PC-3 (cell line): ENCODE data around the gene KCNH6. TPM values are rescaled to one million over a fixed set of nuclear protein-coding genes. Genes with fewer than 3 reads are reported as not detected.
A peak's percentile ranks its signal among the peaks of the same experiment; 100 is the strongest.

Experiments
- ATAC-seq: fragments of 200-7000 bp; cut with Tn5 transposase; 2 replicates; pipeline ENCODE4 v1.9.1; 2020; ENCODE audit warnings: mild to moderate bottlenecking, moderate library complexity
- BruUV-seq: library from RNA; stranded (reverse); fragments of 400-500 nt; replicated peaks from 2 replicates; lab custom pipeline; 2021; lab: Mats Ljungman, UMichigan
- CTCF ChIA-PET: fragments of 300-600 bp; sonication (Branson Sonifier 250); formaldehyde crosslinking; loops from one replicate; lab custom pipeline; 2022; ENCODE audit warnings: antibody characterized with exemption; lab: Charles Lee
- POLR2A ChIA-PET: fragments of 300-600 bp; sonication (Branson Sonifier 250); formaldehyde crosslinking; loops from one replicate; lab custom pipeline; 2022; ENCODE audit warnings: antibody characterized with exemption; ENCODE audit not compliant: unreplicated experiment; lab: Charles Lee
- DNase-seq: peaks from one replicate; pipeline ENCODE4 v3.0.0-alpha.2; 2015
- H2AFZ ChIP-seq: fragments of 300-600 bp; sonication (generic); 2 replicates; pipeline ENCODE4 v1.6.0; 2016; ENCODE audit warnings: antibody characterized with exemption, low read length
- H3F3A ChIP-seq: fragments of 300-600 bp; sonication (generic); one replicate; pipeline ENCODE4 v1.6.0; 2017; ENCODE audit warnings: antibody characterized with exemption, low read length, control low read depth, mild to moderate bottlenecking; ENCODE audit not compliant: unreplicated experiment
- H3K27ac ChIP-seq: fragments of 300-600 bp; sonication (generic); 2 replicates; pipeline ENCODE4 v1.5.1; 2016; ENCODE audit warnings: mild to moderate bottlenecking, low read length
- H3K27me3 ChIP-seq: fragments of 300-600 bp; sonication (generic); 2 replicates; pipeline ENCODE4 v1.6.1; 2016; ENCODE audit warnings: low read length, mixed read lengths
- H3K36me3 ChIP-seq: fragments of 300-600 bp; sonication (generic); 2 replicates; pipeline ENCODE4 v1.6.1; 2016; ENCODE audit warnings: low read depth, mixed run types, low read length, mixed read lengths
- H3K4me1 ChIP-seq: fragments of 300-600 bp; sonication (generic); 2 replicates; pipeline ENCODE4 v1.5.1; 2016; ENCODE audit warnings: low read length; ENCODE audit not compliant: insufficient read depth
- H3K4me2 ChIP-seq: fragments of 300-600 bp; sonication (generic); 2 replicates; pipeline ENCODE4 v1.6.0; 2016; ENCODE audit warnings: low read length
- H3K4me3 ChIP-seq: fragments of 300-600 bp; sonication (generic); 2 replicates; pipeline ENCODE4 v1.5.1; 2016; ENCODE audit warnings: mild to moderate bottlenecking, low read length, mixed read lengths
- H3K79me2 ChIP-seq: fragments of 300-600 bp; sonication (generic); 2 replicates; pipeline ENCODE4 v1.6.1; 2017; ENCODE audit warnings: low read length, mixed read lengths
- H3K9ac ChIP-seq: fragments of 300-600 bp; sonication (generic); 2 replicates; pipeline ENCODE4 v1.6.0; 2016; ENCODE audit warnings: mild to moderate bottlenecking, low read length
- H3K9me2 ChIP-seq: fragments of 300-600 bp; sonication (generic); replicated peaks from 2 replicates; pipeline ENCODE4 v1.6.1; 2016; ENCODE audit warnings: mixed run types, low read length, mixed read lengths
- H3K9me3 ChIP-seq: fragments of 300-600 bp; sonication (generic); 2 replicates; pipeline ENCODE4 v1.6.1; 2016; ENCODE audit warnings: low read length, mixed read lengths
- H4K20me1 ChIP-seq: fragments of 300-600 bp; sonication (generic); 2 replicates; pipeline ENCODE4 v1.6.1; 2016; ENCODE audit warnings: low read length, mixed read lengths
- EZH2 ChIP-seq: fragments of 300-600 bp; sonication (generic); IDR thresholded peaks from one replicate; pipeline ENCODE4 v1.6.1; 2017; ENCODE audit warnings: antibody characterized with exemption, mild to moderate bottlenecking, low read length; ENCODE audit not compliant: unreplicated experiment
- EZH2phosphoT487 ChIP-seq: fragments of 300-600 bp; sonication (generic); IDR thresholded peaks from 2 replicates; pipeline ENCODE4 v1.6.1; 2018; ENCODE audit warnings: mild to moderate bottlenecking, antibody characterized with exemption, low read length, borderline replicate concordance
- intact Hi-C: fragments of 100-400 bp; cut with micrococcal nuclease; formaldehyde crosslinking; loops from 2 replicates; pipeline ENCODE4 v1.9.0; 2023
- total RNA-seq: library from RNA; depleted of rRNA; stranded (reverse); fragments of >200 nt; gene quantifications from 2 replicates; pipeline ENCODE4 v1.2.3, GENCODE V29; 2014
- TF ChIP-seq, protein P1 (sequence below): fragments of 300-600 bp; sonication (generic); conservative IDR thresholded peaks from 2 replicates; pipeline ENCODE4 v1.5.1; 2017; ENCODE audit warnings: antibody characterized with exemption, low read depth, mild to moderate bottlenecking, low read length

Gene KCNH6
- total RNA-seq, 1 experiment from 2014 or later: not detected

DNA sequence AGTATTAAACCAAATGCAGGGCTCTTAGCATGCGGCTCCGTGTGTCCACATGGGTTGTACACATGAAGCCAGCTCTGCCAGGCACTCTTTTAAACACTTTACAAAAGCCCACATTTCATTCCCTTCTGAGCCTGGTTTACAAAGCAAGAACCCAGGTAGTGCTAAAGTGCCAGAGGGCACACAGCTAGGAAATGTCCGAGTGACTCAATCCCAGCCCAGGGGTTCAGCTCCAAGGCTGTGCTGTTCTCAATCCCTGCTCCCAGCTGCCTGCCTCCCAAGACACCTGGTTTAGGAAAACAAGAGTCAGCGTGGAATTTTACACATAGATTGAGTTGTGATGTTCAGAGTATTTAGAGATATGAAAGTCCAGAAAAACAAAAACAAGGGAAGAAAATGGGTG is 13.8 kb downstream of the KCNH6 start:
- intact Hi-C loops: no loop called here
- POLR2A ChIA-PET: no interaction called here
- Histone ChIP-seq H3K9me3 (no peaks in the 10 kb centered on the region), H3K9ac (no peak overlapping the region), H4K20me1 (no peaks in the 10 kb centered on the region), H3K27me3 (no peaks in the 10 kb centered on the region; the same call in 1 of the 2 replicates), H3F3A (no peaks in the 10 kb centered on the region), H3K4me3 (no peak overlapping the region), H3K27ac (no peak overlapping the region), H3K9me2 (no peaks in the 10 kb centered on the region), H3K79me2 (no peaks in the 10 kb centered on the region), H3K4me2 (no peak overlapping the region), H3K4me1 (no peaks in the 10 kb centered on the region), H2AFZ (no peak overlapping the region), H3K36me3 (no peaks in the 10 kb centered on the region)
- CTCF ChIA-PET: no interaction called here
- no peak for ATAC-seq
- DNase-seq: peak; percentile 32
- BruUV-seq: no TSS peak
- no peak for TF ChIP-seq EZH2
- TF ChIP-seq, protein P1, sequence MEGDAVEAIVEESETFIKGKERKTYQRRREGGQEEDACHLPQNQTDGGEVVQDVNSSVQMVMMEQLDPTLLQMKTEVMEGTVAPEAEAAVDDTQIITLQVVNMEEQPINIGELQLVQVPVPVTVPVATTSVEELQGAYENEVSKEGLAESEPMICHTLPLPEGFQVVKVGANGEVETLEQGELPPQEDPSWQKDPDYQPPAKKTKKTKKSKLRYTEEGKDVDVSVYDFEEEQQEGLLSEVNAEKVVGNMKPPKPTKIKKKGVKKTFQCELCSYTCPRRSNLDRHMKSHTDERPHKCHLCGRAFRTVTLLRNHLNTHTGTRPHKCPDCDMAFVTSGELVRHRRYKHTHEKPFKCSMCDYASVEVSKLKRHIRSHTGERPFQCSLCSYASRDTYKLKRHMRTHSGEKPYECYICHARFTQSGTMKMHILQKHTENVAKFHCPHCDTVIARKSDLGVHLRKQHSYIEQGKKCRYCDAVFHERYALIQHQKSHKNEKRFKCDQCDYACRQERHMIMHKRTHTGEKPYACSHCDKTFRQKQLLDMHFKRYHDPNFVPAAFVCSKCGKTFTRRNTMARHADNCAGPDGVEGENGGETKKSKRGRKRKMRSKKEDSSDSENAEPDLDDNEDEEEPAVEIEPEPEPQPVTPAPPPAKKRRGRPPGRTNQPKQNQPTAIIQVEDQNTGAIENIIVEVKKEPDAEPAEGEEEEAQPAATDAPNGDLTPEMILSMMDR: no peak
- TF ChIP-seq EZH2phosphoT487: no peak

DNA sequence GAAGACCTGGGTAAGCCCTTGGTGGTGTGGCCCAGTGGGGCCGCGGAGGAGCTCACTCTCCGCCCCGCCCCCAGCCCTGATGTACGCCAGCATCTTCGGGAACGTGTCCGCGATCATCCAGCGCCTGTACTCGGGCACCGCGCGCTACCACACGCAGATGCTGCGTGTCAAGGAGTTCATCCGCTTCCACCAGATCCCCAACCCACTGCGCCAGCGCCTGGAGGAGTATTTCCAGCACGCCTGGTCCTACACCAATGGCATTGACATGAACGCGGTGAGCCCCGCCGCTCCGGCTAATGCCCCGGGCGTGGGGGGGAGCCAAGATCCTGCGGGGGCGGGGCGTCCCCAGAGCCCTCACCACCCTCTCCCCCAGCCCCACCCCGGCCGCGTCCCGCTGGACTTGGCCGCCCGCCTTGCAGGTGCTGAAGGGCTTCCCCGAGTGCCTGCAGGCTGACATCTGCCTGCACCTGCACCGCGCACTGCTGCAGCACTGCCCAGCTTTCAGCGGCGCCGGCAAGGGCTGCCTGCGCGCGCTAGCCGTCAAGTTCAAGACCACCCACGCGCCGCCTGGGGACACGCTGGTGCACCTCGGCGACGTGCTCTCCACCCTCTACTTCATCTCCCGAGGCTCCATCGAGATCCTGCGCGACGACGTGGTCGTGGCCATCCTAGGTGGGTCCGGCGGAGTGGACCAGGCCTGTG is 15.0 kb downstream of the KCNH6 start:
- Histone ChIP-seq H3F3A (no peaks in the 10 kb centered on the region), H3K79me2 (no peaks in the 10 kb centered on the region), H3K4me3 (peak overlapping the region; percentile 19; the same call in 1 of the 2 replicates), H3K27me3 (no peaks in the 10 kb centered on the region; the same call in 1 of the 2 replicates), H3K9ac (no peak overlapping the region), H3K27ac (no peak overlapping the region), H3K9me2 (no peaks in the 10 kb centered on the region), H3K4me2 (peak overlapping the region; percentile 38), H3K36me3 (no peaks in the 10 kb centered on the region), H3K9me3 (no peaks in the 10 kb centered on the region), H4K20me1 (no peaks in the 10 kb centered on the region), H2AFZ (0 out of 2 replicates have a peak overlapping the region, but pooled peaks have one; percentile 6), H3K4me1 (no peaks in the 10 kb centered on the region)
- intact Hi-C loops: no loop called here
- ATAC-seq (peak; percentile 24), DNase-seq (no peak)
- ChIA-PET CTCF (no interaction called here), POLR2A (no interaction called here)
- TF ChIP-seq, protein P1: no peak
- no peak for TF ChIP-seq EZH2
- TF ChIP-seq EZH2phosphoT487: no peak
- no TSS peak for BruUV-seq
